Measurements from ENCODE around the gene MTFR1L.

MTFR1L gene

DNA sequence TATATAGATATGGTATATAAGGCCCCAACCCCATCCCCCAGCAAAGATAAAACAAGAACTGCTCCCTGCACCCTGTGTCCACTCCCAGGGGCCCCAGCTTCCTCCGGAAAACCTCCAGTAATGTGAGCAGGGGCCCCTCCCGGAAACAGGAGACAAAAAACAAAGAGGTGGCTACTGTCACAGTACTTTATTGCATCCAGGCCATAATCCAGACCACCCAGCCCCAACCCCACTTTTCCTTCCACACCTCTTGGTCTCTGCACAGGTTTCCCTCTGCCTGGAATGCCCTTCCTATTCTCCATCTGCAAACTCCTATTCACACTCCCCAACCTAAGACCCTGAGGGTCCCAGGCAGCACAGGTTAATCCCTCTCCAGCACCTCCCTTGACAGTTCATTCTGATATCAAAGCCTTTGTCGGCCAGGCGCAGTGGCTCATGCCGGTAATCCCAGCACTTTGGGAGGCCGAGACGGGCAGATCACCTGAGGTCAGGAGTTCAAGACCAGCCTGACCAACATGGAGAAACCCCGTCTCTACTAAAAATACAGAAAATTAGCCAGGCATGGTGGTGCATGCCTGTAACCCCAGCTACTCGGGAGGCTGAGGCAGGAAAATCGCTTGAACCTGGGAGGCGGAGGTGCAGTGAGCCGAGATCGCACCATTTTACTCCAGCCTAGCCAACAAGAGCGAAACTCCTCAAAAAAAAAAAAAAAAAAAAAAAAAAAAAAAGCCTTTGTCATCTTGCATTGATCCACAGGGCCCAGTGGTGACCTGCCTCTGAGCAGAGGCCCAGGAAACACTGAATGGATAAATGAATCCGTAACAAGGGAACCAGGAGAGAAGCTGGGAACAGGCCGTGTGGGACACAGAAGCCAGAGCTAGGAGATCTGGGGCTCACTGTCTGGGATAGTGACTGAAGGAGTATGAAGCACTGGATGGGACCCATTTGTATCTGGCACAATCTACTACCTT, 41.8 kb downstream of the MTFR1L start:
- DNase-seq (ENCODE audit: low read depth): no peak

DNA sequence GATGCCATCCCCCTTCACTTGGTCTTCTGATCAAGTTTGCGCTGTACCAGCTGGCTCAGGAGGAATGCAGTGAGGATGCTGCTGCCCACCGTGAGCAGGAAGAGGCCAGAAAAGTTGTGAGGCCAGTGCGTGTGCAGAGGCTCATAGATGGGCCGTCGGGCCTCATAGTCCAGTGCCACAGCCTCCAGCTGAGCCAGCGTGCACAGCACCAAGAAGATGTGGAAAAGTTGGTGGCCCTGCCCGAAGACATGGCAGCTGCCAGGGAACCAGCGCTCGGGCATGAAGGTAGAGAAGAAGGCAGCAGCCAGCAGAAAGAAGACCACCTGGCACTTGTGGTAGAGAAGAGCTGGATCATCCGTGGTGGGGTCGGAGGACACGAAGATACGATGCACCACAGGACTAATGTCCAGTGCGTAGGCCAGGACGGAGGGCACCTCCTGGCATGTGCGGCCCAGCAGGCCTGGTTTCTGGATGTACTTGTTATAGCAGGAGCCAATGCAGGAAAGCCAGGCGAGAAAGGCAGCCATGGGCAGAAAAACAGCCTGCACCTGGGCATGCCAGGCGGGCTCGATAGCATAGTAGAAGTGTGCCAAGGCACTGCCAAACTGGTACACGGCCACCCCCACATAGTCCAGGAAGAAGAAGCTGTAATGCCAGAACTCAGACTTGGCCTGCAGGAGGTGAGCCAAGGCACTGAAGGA, 43.2 kb downstream of the MTFR1L start:
- DNase-seq (ENCODE audit: low read depth): no peak

DNA sequence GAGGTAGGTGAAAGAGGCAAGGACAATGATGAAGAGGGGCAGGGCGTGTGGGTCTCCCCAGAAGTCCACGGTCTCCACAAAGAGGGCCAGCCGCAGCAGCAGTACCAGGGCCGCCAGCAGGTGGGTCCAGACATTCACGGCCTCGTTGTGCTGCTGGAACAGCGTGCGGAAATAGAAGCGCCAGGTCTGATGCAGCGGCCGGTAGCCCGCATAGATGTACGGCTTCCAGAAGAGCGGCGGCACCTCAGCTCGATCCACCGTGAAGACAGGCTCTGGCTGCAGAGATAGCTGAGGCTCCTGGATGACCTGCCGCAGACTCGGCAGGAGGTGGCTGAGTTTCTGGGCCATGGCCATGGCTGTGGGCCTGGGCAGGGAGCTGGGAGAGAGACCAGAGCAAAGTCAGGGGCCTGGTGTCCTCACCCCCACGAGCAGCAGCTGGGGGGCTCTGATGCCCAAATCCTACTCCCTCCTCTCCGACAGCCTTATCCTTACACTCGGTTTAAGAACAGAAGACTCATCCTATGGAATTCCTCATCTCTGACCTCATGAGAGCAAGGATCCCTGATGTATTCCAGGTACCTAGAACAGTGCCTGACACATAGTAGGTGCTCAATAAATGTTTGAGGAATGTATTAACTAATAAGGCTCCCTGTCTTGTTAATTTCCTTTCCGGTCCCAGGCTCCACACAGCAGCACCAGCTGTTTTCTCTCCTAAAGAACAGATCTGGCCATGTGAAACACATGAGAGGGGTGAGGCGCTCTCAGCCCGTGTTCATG, 43.9 kb downstream of the MTFR1L start:
- DNase-seq (ENCODE audit: low read depth): no peak

DNA sequence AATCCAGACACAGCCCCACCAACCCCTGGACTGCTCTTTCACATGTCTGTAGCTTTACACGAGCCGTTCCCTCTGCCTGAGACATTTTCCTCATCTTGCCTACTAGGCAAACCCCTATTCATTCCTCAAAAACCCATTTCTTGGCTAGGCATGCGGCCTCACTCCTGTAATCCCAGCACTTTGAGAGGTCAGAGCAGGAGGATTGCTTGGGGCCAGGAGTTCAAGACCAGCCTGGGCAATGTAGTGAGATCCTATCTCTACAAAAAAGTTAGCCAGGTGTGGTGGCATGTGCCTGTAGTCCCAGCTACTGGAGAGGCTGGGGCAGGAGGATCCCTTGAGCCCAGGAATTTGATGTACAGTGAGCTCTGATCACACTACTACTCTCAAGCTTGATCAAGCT, 44.7 kb downstream of the MTFR1L start:
- no peak for DNase-seq (ENCODE audit: low read depth)

DNA sequence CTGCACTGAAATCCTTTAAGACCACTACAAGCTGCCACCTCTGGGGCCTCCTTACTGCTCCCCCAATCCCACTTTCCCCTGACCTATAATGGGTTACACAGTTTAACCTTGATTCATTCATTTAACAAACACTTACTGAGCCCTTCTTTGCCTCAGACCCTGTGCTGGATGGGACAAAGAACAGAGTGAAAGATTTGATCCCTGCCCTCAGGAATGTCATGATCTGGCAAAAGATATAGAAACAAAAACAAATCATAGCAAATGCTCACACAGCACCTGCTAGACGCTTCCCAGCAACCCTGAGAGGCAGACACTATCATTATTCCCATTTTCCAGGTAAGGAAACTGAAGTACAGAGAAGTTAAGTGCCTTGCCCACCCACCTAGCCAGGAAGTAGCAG, 46.5 kb downstream of the MTFR1L start:
- DNase-seq (ENCODE audit: low read depth): no peak

DNA sequence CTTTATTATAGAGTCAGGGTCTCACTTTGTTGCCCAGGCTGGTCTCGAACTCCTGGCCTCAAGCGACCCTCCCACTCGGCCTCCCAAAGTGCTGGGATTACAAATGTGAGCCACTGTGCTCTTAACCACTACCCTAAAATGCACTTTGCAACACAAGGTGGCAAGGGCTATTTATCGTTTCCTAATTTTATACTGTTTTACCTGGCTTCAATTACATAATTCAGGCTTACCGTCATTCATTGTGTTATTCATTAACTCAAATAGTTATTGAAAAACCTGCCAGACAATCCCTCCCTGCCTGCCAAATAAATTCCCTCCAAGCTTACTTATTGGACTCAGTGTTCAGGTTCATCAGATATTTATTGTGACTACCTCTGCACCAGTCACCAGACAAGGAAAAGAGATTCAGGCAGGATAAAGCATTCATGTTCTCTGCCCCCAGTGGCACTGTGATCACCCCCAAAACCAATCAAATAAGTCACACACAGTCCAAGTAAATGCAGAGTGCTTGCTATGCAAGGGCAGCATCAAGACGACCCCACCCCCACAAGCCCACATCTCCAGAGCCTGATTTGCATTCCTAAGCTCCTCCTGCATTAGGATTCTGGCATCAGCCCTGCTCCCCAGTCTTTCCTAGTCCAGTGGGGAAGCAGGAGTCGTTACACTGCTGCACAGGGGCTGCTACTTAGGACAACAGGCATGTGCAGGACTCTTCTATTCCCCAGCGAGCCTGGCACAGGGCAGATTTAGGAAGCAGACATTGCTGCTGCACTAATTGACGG, 47.6 kb downstream of the MTFR1L start:
- no peak for DNase-seq (ENCODE audit: low read depth)

DNA sequence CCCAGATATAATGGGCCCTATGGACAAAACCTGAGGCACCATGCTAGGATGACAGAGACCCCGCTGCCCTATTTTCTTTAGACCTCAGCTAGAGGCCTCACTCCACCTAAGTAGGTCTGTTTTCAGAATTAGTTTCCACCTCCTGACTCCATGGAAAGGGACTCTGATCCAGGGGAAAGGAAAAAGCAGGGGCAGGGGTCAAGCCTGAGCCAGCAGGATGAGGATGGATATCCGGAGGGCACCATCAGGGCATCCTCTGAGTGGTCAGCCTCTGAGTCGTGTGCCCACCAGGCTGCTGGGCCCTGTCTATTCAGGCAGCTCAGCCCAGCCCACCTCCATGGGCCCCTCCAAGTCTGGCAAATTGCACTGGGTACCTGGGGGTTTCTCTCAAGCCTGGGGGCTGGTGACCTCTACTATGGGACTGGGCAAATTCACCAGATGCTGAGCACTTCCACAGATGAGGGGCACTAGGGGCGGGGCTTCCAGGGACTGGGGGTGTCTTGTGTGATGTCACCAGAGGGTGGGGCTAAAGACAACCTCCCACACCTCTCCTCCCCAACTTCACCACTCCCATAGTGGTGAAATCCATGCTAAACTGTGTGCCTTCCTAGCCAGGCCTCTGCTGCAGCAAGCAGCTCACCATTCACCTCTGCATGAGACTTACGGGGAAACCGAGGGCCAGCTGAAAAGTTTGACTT, 50.3 kb downstream of the MTFR1L start:
- DNase-seq (ENCODE audit: low read depth): no peak

DNA sequence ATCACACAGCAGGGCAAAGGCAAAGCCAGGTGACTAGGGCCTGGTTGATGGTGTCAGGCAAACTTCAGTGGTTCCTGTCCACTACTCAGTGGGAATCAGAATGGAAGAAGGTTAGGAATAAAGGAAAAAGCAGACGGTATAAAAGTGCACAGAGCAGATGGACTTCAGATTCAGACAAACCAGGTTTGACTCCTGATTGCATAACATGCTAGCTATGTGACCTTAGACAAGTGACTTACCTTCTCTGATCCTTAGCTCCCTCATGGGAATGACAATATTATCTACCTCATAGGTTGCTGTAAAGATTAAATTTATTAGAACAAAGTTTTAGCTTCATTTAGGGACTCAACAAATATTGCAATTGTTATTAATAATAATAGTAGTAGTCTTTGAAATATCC, 50.9 kb downstream of the MTFR1L start:
- no peak for DNase-seq (ENCODE audit: low read depth)

DNA sequence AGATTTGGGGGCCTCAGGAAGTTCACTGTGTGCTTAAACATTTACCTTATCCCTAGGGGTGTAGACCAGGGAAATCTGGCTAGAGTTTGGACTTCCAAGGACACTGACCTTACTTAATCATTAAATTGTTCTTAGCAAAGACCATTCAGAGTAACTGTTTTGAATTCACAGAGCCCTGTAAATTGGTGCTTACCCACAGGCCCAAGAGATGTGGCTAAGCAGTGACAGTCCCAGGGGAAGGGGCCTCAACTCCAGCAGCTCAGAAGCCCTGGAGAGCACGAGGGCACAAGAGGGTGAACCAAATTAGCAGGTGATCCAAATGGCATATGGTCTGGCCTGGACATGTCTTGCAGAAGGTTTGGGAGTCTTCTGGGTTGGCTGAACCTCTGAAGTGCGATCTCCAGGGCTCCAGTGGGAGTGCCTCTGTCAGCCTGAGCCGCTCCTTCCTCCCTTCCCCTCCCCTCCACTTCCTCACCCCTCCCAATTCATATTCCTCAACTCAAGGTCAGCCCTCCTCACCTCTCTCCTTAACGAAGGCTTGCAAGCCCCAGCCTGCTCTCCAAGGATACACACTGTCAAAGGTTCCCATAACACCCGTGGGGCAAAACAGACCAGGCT, 51.4 kb downstream of the MTFR1L start:
- no peak for DNase-seq (ENCODE audit: low read depth)

DNA sequence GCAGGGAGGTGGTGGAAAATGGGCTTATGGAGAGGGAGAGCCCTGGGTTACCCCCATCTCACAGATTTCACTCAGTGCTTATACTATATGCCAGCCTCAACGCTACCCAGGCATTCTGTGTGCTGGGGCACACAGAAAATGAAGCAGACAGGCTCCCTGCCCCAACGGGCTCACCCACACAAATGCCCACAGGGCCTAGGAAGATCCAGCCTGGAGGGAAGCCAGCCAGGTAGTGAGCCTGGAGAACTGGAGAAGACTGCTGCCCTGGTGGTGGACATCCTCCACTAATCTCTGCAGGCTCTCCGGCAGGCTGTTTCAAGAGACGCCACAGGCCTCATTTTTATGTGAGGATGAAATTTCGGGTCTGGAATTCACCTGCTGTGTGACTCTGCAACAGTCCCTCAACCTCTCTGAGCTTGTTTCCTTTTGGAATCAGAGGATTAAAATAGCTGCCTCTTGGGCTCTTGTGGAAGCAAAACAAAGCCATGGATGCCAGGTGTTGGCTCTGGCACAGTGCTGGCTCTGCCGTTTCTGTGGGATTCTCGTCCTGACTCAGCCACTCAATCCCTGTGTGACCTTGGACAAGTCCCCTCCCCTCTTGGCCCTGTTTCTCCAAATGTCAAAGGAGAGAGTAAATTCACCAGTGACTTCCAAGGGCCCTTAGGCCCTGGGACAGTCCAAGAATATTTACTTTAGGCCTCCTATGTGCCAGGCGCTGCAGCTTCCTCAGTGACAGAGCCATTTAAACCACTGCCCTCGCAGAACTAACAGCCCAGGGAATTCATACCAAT, 52.1 kb downstream of the MTFR1L start:
- no peak for DNase-seq (ENCODE audit: low read depth)

DNA sequence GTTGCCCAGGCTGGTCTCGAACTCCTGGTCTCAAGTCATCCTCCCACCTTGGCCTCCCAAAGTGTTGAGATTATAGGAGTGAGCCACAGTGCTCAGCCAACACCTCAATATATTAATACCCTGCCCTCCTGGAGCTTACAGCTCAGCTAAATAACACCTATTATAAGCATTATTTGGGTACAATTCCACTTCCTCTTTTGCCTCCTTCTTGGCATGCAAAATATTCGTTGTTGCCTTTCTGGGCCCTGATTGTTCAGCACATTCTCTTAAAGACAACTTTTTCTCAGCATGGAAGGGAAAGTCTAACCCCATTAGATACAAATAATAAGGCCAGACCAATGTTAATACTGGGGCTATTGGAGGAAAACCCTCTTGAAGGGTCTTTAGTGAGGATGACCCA, 53.0 kb downstream of the MTFR1L start:
- no peak for DNase-seq (ENCODE audit: low read depth)

DNA sequence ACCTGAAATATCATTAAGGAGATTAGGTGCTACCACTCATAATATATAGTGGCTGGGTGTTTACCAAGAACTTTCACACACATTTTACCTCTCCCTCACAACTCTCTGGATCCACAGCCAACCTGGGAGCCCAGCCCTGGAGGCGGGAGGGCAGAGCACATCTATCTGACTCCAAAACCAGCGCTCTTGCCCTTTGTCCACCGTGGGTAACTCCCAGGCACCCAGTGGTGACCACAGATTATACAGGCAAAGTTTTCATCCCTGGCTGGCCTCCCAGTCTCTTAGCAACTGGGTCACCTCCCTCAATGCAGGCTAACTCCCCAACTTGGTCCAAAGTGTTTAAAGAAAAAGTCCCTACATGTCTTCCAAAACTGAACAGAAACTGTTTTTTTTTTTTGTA, 53.4 kb downstream of the MTFR1L start:
- DNase-seq (ENCODE audit: low read depth): no peak

DNA sequence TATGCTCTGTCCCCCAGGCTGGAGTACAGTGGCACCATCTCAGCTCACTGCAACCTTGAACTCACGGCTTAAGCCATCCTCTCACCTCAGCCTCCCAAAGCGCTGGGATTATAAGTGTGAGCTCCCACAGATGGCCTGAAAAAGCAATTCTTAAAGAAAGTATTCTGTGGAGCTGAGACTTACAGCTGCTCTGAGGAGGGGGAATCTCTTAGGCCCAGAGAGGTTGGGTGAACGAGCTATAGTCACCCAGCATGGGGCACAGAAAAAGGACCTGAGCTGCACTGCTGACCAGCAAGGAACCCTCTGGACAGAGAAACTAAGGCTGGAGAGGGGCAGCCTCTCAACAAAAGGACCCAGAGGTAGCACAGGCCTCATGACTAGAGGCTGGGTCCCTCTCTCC, 54.5 kb downstream of the MTFR1L start:
- DNase-seq (ENCODE audit: low read depth): no peak

DNA sequence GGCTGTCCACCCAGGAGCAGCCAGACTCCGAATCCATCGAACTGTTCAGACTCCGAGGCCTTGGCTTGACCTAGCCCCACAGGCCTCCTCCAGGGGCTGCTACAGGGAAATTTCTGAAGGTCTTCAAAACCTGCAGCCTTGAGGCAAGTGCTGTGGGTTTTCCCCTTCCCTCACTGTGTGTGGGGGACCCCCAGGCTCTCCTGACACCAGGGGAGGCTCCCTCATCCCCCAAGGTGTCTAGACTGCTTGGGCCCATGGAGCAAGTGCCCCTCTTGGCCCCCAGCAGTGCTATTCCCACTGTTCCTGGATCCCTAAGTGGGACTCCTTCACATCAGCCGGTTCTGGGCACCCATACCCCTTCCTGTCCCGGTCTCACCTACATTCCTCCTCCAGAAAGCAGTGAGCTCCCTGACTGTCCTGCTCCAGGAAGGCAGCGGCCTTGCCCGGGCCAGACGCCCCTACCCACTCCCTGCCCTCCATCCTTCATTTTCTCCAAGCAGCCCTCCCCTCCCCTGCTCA, 54.9 kb downstream of the MTFR1L start:
- no peak for DNase-seq (ENCODE audit: low read depth)

DNA sequence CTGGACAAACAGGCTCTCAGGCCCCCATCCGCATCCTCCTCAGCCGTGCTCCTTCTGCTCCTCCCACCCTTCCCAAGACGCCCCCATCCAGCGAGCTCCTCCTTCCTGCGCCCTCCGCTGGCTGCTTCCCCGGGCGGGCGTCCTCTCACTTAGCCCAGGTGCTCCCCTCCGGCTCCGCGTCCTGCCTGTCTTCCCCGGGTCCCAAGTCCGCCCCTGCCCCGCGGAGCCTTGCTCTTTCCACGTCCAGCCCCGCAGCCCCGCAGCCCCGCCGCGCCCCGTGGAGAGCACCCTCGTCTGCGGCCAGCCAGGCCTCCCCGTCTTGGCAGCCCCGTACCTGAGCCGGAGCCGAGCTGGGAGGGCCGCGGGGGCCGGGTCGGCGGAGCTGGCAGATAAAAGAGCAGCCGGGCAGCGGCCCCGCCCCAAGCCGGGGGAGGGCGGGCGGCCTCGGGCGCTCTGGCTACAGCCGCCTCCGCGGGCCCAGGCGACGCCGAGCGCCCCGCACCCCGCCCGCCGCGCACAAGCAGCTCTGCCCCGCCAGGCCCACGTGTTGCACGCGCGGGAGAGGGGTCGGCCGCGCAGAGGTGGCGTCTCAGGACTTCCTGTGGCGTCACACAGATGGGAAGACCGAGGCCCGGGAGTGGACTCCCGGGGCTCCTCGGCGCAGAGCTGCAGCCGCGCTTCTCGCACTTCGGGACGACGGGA, 55.6 kb downstream of the MTFR1L start, which contains the start of gene PAQR7:
Gene PAQR7, minus strand, starts transcription at position 555 of the 702 bp plus-strand sequence. CDS start 11,869 bp downstream, outside the sequence.
- no peak for DNase-seq (ENCODE audit: low read depth)

DNA sequence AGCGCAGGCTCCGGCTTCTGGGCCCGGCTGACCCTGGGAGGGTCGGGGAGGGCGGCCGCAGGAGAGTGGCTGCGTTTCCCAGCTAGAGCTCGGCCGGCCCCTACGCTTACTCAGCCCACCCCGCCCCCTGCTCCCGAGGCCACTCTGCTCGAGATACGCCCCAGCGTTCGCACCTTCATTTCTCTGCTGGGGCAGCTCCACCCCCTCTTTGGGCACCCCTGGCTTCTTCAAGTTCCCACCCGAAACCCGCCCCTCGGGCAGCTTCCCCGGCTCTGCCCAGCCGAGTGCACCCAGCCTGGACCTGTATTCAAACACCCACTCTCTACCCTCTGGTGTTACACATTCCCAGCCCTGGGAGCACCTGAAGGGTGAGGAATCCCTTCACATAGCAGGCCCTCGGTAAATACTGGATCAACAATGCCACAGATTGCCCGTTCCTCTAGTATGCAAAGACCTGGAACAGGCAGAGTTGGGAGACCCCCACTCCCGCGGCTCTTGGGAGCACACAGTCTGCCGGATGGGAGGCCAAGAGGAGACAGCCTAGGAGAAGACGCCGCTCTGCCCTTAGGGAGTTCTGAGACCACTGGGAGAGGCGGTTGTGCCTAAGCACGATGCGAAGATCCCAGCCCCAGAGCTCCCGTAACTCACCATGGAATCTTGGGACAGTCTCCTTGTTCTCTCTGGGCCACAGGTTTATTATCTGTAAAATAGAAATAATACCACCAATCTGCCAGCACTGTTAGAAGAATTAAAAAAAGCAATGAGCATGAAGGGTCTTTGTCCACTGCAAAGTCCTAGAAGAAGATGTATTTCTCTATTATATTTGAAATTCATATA, 56.3 kb downstream of the MTFR1L start:
- no peak for DNase-seq (ENCODE audit: low read depth)

DNA sequence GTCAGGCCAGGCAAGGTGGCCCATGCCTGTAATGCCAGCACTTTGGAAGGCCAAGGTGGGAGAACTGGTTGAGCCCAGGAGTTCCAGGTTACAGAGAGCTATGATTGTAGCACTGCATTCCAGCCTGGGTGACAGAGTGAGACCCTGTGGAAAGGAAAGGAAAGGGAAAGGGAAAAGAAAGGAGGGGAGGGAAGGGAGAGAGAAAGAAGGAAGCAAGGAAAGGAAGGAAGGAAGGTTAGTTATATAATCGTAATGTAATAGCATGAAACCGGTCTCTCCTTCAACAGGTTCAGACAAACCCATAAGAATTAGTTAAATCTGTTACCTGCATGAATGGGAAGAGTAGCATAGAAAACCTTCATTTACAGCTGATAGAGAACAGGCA, 56.9 kb downstream of the MTFR1L start:
- no peak for DNase-seq (ENCODE audit: low read depth)

DNA sequence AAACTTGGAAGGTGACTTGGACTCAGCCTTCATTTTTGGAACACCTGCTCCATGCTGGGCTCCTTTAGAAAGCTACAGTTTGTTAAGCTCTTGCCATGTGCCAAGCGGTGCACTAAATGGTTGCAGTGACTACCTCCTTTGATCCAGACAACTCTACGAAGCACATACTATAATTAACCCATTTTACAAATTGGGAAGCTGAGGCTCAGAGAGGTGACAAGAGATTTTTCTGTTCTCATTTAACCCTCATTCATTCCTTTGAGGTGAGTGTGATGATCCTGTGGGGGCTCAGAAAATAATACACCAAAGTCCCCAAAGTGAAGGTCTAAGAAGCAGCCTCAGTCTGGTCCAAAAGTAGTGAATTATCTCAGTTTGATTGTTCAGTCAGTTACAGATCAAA, 57.4 kb downstream of the MTFR1L start:
- no peak for DNase-seq (ENCODE audit: low read depth)
